Measurements from ENCODE around the gene ORC3. TPM values are rescaled to one million over a fixed set of nuclear protein-coding genes. Genes with fewer than 3 reads are reported as not detected.

The ORC3 gene
- total and polyA plus RNA-seq, 10 of the 15 experiments (the other 5 are each of a cell fraction or from before 2014, with no cell fraction given) = 27.2 to 76.3 (median 54.6) TPM

- TF ChIP-seq ZBTB40 (IDR thresholded peaks at IDR 0.05; ENCODE audit: borderline replicate concordance) = peak; percentile 83; the same call in 1 of the 2 replicates
- peak; percentile 78 for TF ChIP-seq CREB1 (IDR thresholded peaks at IDR 0.05; ENCODE audit: low read depth)
- TF ChIP-seq NKRF (conservative IDR thresholded peaks at IDR 0.05) = peak; percentile 75
- TF ChIP-seq YY1 (IDR thresholded peaks at IDR 0.05; ENCODE audit: low read depth, low read length) = peak; percentile 96
- TF ChIP-seq CBX3 (IDR thresholded peaks at IDR 0.05; ENCODE audit: borderline replicate concordance, low read depth) = no peak
- TF ChIP-seq PML (IDR thresholded peaks at IDR 0.05; ENCODE audit: low read length) = peak; percentile 96
- peak; percentile 94 for TF ChIP-seq NBN (IDR thresholded peaks at IDR 0.05)
- no peak for TF ChIP-seq WRNIP1 (IDR thresholded peaks at IDR 0.05; ENCODE audit: borderline replicate concordance, low read depth, low read length)
- TF ChIP-seq TCF12 (IDR thresholded peaks at IDR 0.05; ENCODE audit: low read depth, low read length) = peak; percentile 64; the same call in 1 of the 2 replicates
- peak; percentile 10 for TF ChIP-seq KLF5 (IDR thresholded peaks at IDR 0.05; ENCODE audit: partially characterized antibody)
- TF ChIP-seq RBBP5 (conservative IDR thresholded peaks at IDR 0.05) = peak; percentile 91
- no peak; the same call in none of the 2 replicates for TF ChIP-seq MLLT1 (IDR thresholded peaks at IDR 0.05)
- TF ChIP-seq RB1 (IDR thresholded peaks at IDR 0.05; ENCODE audit: borderline replicate concordance) = peak; percentile 85; the same call in 1 of the 2 replicates
- TF ChIP-seq CTCF (IDR thresholded peaks at IDR 0.05 in 2 of 3, conservative IDR thresholded peaks at IDR 0.05 in 1 of 3; ENCODE audit: control insufficient read depth in 2 of 3, extremely low read depth in 1 of 3, insufficient read depth in 1 of 3, low read depth in 3 of 3, low read length in 3 of 3) = no peak
- TF ChIP-seq REST (IDR thresholded peaks at IDR 0.05; ENCODE audit: low read depth, low read length) = peak; percentile 41; the same call in 1 of the 2 replicates
Observed at GRCh38 chr6:87701676-87702588, 112.0 kb downstream of the ORC3 start, which contains the start of gene AKIRIN2 (continued).
